Measurements from ENCODE around the gene MYL5.

DNA sequence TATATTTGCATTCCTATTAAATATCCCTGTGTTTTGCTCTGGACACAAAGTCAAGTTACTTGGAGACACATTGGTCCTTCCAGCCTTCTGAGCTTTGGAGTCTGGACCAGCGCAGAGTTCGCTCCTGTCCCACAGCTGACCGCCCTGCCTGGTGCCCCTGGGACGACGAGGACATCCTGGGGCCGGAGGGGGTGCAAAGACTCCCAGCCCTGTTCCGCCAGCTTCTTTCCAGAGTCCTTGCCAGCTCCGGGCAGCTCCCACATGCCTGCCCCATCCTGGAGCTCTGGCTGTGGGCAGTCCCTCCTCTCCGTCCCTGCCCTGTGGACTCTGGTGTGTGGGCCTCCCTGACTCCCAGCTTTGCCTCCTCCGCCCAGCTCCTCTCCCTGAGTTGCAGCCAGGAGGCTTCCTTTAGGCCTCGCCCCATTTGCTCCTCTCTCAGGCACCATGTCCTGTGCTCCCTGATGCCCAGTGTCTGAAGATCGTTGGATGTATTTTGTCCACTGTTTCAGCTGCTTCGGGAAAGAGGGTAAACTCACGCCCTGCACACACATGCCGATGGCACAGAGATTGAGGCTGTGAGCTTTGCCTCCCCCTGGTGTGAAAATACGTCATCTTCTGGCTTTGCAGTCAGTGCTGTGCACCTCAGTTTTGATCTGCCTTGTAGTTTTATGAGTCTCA, 26.4 kb downstream of the MYL5 start:
- no peak for TF ChIP-seq YY1 (IDR thresholded peaks at IDR 0.05; ENCODE audit: insufficient read depth, insufficient read length)
- TF ChIP-seq SUZ12 (IDR thresholded peaks at IDR 0.05; ENCODE audit: extremely low read depth, insufficient read depth, insufficient read length): no peak
- no peak for TF ChIP-seq ZNF274 (IDR thresholded peaks at IDR 0.05; ENCODE audit: low read depth, low read length)
